Raji (cell line): Measurements from ENCODE around the gene ENTPD6.

Experiments used
- POLR2A ChIP-seq: IDR thresholded peaks from 2 replicates; pipeline ENCODE4 v1.6.1; 2011; ENCODE audit warnings: low read depth, low read length, control low read depth; ENCODE audit not compliant: insufficient read depth

The ENTPD6 gene

DNA sequence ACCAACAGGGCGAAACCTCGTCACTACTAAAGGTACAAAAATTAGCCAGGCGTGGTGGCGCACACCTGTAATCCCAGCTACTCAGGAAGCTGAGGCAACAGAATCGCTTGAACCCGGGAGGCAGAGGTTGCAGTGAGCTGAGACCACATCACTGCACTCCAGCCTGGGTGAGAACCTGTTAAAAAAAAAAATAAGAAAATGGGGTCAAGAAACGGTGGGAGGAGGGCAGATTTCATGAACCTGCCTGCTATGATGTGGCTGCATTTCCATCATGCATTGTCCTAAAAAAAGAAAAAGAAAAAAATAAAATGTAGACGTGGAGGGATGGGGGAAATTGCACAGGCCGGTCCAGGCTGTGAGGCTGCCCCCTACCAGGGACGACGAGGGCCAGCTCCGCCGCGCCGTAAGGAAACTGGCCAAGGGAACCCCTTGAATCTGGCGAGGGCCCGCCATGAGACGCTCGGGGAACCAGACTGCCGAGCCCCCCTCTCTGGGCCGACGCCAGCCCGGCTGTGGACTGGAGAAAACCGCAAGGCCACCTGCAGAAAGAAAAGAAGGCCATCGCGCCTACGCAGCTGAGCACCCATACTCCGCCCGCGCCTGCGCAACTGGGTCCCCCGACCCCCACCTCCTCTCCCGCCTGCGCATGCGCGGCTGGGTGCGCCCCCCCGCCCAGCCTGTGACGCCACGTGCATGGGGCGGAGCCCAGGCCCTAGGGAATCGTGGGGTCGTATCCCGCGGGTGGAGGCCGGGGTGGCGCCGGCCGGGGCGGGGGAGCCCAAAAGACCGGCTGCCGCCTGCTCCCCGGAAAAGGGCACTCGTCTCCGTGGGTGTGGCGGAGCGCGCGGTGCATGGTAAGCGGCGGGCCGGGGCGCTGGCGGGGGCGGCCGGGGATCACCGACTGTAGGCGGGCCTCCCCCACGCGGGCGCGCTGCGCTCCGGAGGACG, at the start of gene ENTPD6:
Gene ENTPD6 (plus strand): TSS at position 699 of the 948 bp plus-strand sequence. CDS start 10,825 bp downstream, outside the sequence.
- peak; percentile 74 for TF ChIP-seq POLR2A

DNA sequence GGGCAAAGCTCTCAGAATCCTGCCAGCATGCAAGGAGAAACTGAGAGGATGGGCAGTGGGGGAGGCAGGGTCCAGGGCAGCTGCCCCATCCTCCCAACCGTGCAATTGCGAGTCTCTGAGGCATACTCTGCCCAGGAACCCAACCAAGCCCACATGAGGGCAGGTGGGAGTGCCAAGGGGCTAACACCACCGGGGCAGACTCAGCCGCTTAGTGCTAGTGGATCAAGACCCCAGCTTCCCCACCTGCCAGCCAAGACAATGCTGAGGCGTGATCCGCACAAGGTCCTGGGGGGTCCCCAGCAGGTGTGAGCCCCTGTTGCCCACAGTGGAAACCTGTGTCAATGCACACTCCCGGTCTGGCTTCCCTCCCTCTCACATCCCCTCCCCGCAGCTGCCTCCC, 48.5 kb upstream of the ENTPD6 start:
- no peak for TF ChIP-seq POLR2A

DNA sequence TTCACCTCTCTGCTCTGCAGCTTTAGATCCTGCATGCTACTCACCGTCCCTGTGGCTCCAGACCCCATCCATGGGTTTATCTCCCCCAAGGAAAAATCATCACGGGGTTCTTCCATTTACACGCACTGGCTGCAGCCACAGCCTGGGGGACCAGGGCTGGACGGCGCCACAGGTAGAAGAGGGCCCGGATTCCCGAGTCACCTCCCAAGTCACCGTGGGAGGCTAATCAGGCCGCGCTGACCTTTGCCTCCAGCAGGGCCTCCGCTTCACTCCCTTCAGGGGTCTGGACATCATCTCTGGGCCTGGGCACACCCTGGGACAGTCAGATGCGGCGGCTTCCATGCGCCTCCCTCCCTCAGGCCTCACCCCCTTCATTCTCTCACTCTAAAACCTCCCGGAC, 47.8 kb upstream of the ENTPD6 start:
- no peak for TF ChIP-seq POLR2A

- no peak for TF ChIP-seq POLR2A
Measured at GRCh38 chr20:25148181-25148981, 47.1 kb upstream of the ENTPD6 start.

DNA sequence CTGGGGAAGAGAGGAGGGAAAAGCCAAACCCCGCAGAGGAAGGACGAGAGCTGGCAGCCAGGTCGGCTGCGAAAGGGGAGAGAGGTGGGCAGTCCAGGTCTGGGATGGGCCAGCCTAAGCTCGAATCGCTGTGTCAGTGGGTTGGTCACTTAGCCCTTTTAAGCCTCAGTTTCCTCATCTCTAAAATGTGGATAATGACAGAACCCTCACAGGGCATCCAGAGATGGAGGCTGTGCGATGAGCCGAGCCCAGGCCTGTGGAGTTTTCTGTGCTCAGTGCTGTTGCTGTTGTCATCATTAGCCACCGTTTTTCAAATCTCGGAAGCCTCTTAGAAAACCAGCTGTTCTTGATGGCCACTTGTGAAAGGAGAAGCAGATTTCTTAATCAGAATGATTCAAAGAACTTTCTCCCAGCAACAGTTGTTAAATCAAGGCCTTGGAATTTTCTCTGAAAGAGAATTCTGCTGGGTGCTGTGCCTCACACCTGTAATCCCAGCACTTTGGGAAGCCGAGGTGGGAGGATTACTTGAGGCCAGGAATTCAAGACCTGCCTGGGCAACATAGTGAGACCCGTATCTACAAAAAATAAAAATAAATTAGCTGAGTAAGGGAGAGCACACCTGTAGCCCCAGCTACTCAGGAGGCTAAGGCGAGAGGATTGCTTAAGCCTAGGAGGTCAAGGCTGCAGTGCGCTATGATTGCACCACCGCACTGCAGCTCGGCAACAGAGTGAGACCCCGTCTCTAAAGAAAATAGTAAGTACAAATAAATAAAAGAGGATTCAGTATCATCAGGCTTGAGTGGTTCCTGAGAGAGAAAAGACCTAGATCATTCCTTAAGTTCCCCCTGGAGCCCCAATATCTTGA, 46.3 kb upstream of the ENTPD6 start:
- no peak for TF ChIP-seq POLR2A

GRCh38 chr20:25150016-25150415, 45.5 kb upstream of the ENTPD6 start:
- TF ChIP-seq POLR2A, result no peak

DNA sequence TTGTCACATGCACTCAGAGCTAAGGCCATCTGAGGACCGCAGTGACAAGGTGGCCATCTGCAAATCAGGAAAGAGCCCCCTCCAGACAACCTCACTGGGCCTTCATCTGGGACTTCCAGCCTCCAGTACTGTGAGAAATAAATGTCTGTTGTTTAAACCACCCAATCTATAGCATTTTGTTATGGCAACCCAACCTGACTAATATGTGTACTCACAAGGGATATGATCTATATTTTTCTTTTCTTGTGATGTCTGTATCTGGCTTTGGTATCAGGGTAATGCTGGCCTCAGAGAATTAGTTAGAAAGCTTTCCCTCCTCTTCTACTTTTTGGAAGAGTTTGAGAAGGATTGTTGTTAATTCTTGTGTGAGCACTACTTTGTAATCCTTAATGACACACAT, 37.5 kb upstream of the ENTPD6 start:
- no peak for TF ChIP-seq POLR2A

- TF ChIP-seq POLR2A, result no peak
Measured at GRCh38 chr20:25160467-25160866, 35.0 kb upstream of the ENTPD6 start.

DNA sequence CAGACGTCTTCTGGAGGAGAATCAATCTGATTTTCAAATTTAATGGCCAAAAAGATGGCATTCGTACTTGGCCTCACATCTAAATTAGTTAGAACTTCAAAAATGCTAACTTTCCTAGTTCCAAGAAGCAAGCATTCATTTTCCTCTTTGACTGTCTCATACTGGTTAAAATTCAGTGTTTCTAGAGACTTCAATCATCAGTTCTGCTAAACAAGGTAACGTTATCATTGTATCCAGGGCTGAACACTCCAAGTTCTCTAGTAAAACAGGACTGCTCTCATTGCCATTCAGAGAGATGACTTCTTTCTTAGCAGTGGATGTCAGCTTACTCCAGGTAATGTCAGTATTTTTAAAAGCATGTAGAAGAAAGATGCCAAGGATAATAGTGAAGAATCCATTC, 34.6 kb upstream of the ENTPD6 start:
- no peak for TF ChIP-seq POLR2A

- no peak for TF ChIP-seq POLR2A
Measured at GRCh38 chr20:25165128-25165527, 30.4 kb upstream of the ENTPD6 start.

DNA sequence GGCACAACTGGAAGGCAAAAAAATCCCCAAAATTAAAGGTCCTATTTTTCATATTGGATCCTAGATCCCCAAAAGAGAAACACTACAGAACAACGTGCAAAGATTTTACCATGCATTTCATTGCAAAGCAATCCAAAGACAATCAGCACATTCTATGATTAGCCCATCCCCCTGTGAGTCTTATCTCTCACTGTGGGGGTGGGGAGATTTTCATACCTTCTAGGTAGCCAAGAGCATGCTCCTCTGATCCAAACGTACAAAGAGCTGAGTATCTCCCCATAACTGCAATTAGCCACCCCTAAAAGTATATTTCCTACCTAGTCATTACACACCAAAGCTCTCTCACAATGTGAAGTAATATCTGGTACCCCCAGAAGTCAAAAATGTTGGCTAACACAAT, 22.2 kb upstream of the ENTPD6 start:
- TF ChIP-seq POLR2A, result no peak

- TF ChIP-seq POLR2A, result no peak
Measured at GRCh38 chr20:25173886-25174308, 21.6 kb upstream of the ENTPD6 start.

- no peak for TF ChIP-seq POLR2A
Measured at GRCh38 chr20:25176184-25176583, 19.3 kb upstream of the ENTPD6 start.

DNA sequence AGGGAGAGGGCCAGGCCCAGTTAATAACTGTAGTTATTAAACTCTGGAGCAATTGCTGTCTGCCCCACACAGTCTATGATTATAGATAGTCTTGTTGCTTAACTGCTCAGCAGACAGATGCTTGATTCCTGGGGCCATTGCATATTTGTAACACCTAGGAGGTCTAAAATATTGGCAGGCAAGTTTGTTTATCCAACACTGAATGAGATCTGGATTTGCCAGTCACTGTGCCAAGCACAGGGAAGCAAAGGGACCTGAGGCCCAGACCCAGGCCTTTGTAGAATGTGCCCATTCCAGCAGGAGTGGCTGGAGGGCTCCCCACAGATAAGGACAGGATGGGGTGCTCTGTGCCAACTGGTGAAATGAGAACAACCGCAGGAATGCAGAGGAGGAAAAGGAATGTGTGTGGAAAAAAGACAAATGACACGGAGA, 17.6 kb upstream of the ENTPD6 start:
- no peak for TF ChIP-seq POLR2A
